Heart left ventricle (tissue), 16 donors: ENCODE results near the gene SETD3. TPM values are rescaled to one million over a fixed set of nuclear protein-coding genes. Genes with fewer than 3 reads are reported as not detected.

Source experiments
- ATAC-seq, 4 donors: fragments of 200-7000 bp; cut with Tn5 transposase; one replicate each; pipeline ENCODE4 v1.9.1; 2020 to 2022; ENCODE audit warnings: moderate library complexity in 4 of 4, mild to moderate bottlenecking in 3 of 4, moderate number of reproducible peaks in 1 of 4
- DNase-seq, 5 donors: peaks; one replicate each; pipeline ENCODE4 v3.0.0-alpha.2; 2020
- H3K27ac ChIP-seq, 12 donors: fragments of 200-600 bp; sonication (generic) in 4 of 12; one replicate each; pipeline versions ENCODE4 v1.5.0 to v1.8.0; 2016 to 2022; ENCODE audit warnings: mild to moderate bottlenecking in 2 of 12
- H3K27me3 ChIP-seq, 9 donors: fragments of 200-600 bp; sonication (generic) in 2 of 9; one replicate each; pipeline versions ENCODE4 v1.5.1 to v1.8.0; 2016 to 2022; ENCODE audit warnings: mild to moderate bottlenecking in 3 of 9
- H3K36me3 ChIP-seq, 9 donors: fragments of 200-600 bp; sonication (generic) in 2 of 9; one replicate each; pipeline versions ENCODE4 v1.5.0 to v1.8.0; 2018 to 2022; ENCODE audit warnings: mild to moderate bottlenecking in 2 of 9
- H3K4me1 ChIP-seq, 12 donors: fragments of 200-600 bp; sonication (generic) in 4 of 12; one replicate each; pipeline versions ENCODE4 v1.5.0 to v1.8.0; 2016 to 2022; ENCODE audit warnings: mild to moderate bottlenecking in 3 of 12
- H3K4me3 ChIP-seq, 12 donors: fragments of 200-600 bp; sonication (generic) in 4 of 12; one replicate each; pipeline versions ENCODE4 v1.5.0 to v1.8.0; 2017 to 2022; ENCODE audit warnings: mild to moderate bottlenecking in 9 of 12, moderate library complexity in 4 of 12
- H3K9me3 ChIP-seq, 12 donors: fragments of 200-600 bp; sonication (generic) in 4 of 12; one replicate each; pipeline versions ENCODE4 v1.5.0 to v1.8.0; 2016 to 2022; ENCODE audit warnings: mild to moderate bottlenecking in 1 of 12
- CTCF ChIP-seq, 12 donors: fragments of 200-600 bp; sonication (generic) in 4 of 12; IDR thresholded peaks; one replicate each; pipeline versions ENCODE4 v1.5.0 to v1.8.0; 2018 to 2022; ENCODE audit warnings: antibody characterized with exemption in 12 of 12, mild to moderate bottlenecking in 5 of 12
- POLR2A ChIP-seq, 2 donors: fragments of 450-650 bp; IDR thresholded peaks; one replicate each; pipeline ENCODE4 v1.6.1; 2017; ENCODE audit warnings: antibody characterized with exemption in 2 of 2, mild to moderate bottlenecking in 2 of 2, moderate library complexity in 2 of 2
- WGBS, 4 donors: extraction: QIAGEN DNeasy Blood & Tissue Kit in 2 of 4; methylation state at CpG; one replicate each; pipeline versions ENCODE4 v1.1.5 to v1.1.7; 2013 to 2018; 5-methylcytosine and 5-hydroxymethylcytosine counted together
- intact Hi-C, 10 donors: fragments of 100-400 bp; cut with DNase I; formaldehyde crosslinking; loops; one replicate each; pipeline versions ENCODE4 v1.11.1 to v1.14.2; 2022
- polyA plus RNA-seq, 2 donors: library from polyadenylated mRNA; stranded (reverse); fragments of 200-250 nt; gene quantifications; one replicate each; pipeline ENCODE4 v1.2.3, GENCODE V29; 2013
- total RNA-seq, 9 donors: library from RNA; depleted of rRNA in 2 of 9; stranded (reverse); fragments of >200 nt in 2 of 9; fragmentation: NEBNext Ultra II Directional in 3 of 9; extraction: Animal tissue kit (Norgen Biotek cat#: 25700) in 3 of 9; gene quantifications; one replicate each; pipeline versions ENCODE4 v1.1.0 to v1.2.4, GENCODE V29; 2016 to 2023
- donor health status: ischemic (EF 13 %, LVEDD 7.1; RV severe dilation, severe dysfunction).
- donor health status: healthy with polysubstance abuse.
- donor health status: DM: no; HTN: yes; CAD: no.
- donor health status: DM: no; HTN: no; CAD: no.
- donor health status: ischemic (EF 25% LVEDD 6.9; RV normal size, moderate dysfunction).
- donor health status: ischemic (EF 25% LVEDD 5.7; RV mildly dilated, moderate dysfunction).
- donor health status: healthy.
- donor health status: DM: yes; HTN: yes; CAD: no.
- donor health status: ischemic (EF 35%, LVEDD 5.7; RV mildly dilated, moderate dysfunction).
- donor health status: nonischemic (EF 11% LVEDD 7.7; RV severe dilation, severe dysfunction).
- donor health status: DM: yes; HTN: yes; CAD: no.
- donor health status: PGD.
- donor health status: ischemic (EF 29% LVEDD 5.4; RV normal size, mild dysfunction).
- donor health status: nonischemic (EF 23%, LVEDD 6.1; RV moderate dilation, normal function).

The SETD3 gene
- total and polyA plus RNA-seq, 11 donors, result 49.7 to 130 (median 92.6) TPM

DNA sequence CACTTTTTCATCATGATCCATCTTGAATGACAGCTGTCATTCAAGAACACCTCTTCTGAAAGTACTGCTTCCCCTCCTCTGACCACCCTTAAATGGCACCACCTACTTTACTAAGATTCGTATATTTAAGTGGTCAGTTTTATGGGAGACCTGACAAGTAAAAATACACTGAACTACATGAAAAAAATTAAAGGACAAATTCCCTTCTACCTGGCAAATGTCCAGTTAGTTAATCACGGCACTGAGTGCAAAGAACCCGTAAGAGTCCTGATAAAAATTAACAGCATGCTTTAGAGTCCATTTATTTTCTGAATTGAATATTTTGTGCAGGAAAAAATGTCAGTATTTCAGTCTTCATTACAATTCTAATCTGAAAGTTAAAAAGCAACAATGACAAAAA lies 48.7 kb downstream of the SETD3 start:
- H3K4me3 ChIP-seq, result no peak overlapping the region
- WGBS, 4 donors, result 41 to 52% (median 46%) methylated on average over 3 of the region's 3 CpGs
- H3K9me3 ChIP-seq, result peaks cover 0 to 11% (median 0%) of the 10 kb centered on the region in 12 donors
- DNase-seq (no peak), ATAC-seq (no peak)
- H3K27me3 ChIP-seq, result no peaks in the 10 kb centered on the region
- peaks cover 0 to 23% (median 14%) of the 10 kb centered on the region in 12 donors for H3K4me1 ChIP-seq
- no peak overlapping the region for H3K27ac ChIP-seq
- TF ChIP-seq CTCF (IDR thresholded peaks at IDR 0.05) (no peak), POLR2A (IDR thresholded peaks at IDR 0.05) (no peak)
- peaks cover 0 to 73% (median 53%) of the 10 kb centered on the region in 9 donors for H3K36me3 ChIP-seq
- intact Hi-C loops, result no loop called here

DNA sequence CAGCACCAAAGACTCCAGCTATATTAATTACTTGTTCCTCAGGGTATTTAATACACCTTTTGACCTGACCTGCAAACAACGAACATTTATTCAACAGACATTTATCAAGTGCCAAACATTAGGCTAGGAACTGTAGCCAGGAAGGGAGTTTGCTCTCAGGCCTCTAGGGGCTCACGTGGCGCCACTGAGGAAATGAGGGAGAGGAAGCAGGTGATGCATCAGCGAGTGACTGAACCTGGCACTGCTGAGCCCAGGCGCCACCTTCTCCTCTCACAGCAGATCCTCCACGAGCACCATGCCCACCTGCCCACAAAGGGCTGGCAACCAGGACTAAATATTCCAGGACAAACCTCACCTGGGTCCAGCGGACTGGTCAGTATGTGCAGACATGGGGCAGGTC lies 50.2 kb downstream of the SETD3 start:
- no peak overlapping the region for H3K4me3 ChIP-seq
- no peaks in the 10 kb centered on the region for H3K27me3 ChIP-seq
- peaks cover 0 to 67% (median 45%) of the 10 kb centered on the region in 9 donors for H3K36me3 ChIP-seq
- peaks cover 0 to 11% (median 0%) of the 10 kb centered on the region in 12 donors for H3K9me3 ChIP-seq
- ATAC-seq, result peak; percentile 32 to 70 (median 56)
- no peak for TF ChIP-seq POLR2A (IDR thresholded peaks at IDR 0.05)
- peak in 9 of 12 donors; percentile 12 to 48 (median 34) for TF ChIP-seq CTCF (IDR thresholded peaks at IDR 0.05)
- intact Hi-C loops, result no loop called here
- peak in 1 of 5 donors; percentile 26 for DNase-seq
- 58 to 65% (median 61%) methylated on average over 7 of the region's 7 CpGs for WGBS, 4 donors
- H3K4me1 ChIP-seq, result peaks cover 0 to 21% (median 9%) of the 10 kb centered on the region in 12 donors
- no peak overlapping the region for H3K27ac ChIP-seq

- H3K36me3 ChIP-seq, result peaks cover 0 to 68% (median 38%) of the 10 kb centered on the region in 9 donors
- WGBS, 4 donors, result 77 to 80% (median 78%) methylated on average over 11 of the region's 11 CpGs
- H3K27ac ChIP-seq, result no peak overlapping the region
- H3K4me3 ChIP-seq, result no peak overlapping the region
- intact Hi-C loops, result no loop called here
- peaks cover 0 to 11% (median 0%) of the 10 kb centered on the region in 12 donors for H3K9me3 ChIP-seq
- no peaks in the 10 kb centered on the region for H3K27me3 ChIP-seq
- DNase-seq (no peak), ATAC-seq (no peak)
- TF ChIP-seq CTCF (IDR thresholded peaks at IDR 0.05), result no peak
- TF ChIP-seq POLR2A (IDR thresholded peaks at IDR 0.05), result no peak
- H3K4me1 ChIP-seq, result peaks cover 0 to 38% (median 19%) of the 10 kb centered on the region in 12 donors
Measured at GRCh38 chr14:99427632-99428300, 52.9 kb downstream of the SETD3 start.

DNA sequence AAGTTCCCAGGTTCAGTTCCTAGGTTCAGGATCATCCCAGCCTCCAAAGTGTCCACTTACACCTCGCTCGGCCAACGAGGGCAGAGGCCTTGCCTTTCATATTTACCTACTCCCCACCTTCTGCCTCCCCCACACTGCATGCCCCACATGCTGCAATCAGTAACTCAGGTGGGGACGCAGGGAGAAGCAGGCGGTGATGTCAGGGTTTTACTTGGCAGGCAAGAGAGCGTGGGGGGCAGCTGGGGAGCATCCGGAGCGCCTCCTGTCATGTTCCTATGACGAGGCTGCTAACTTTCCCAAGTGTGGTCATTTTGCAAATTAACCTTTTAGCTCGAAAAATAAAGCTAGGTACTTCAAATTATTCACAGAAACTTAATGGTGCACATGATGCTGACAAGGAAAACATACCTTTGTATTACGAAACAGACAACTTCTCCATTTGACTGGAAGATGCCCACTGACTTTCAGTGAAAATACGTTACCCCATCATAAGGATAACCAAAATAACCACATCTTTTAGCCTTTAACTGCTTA lies 53.8 kb downstream of the SETD3 start:
- TF ChIP-seq POLR2A (IDR thresholded peaks at IDR 0.05) (no peak), CTCF (IDR thresholded peaks at IDR 0.05) (no peak)
- Histone ChIP-seq H3K4me3 (no peak overlapping the region), H3K27me3 (no peaks in the 10 kb centered on the region), H3K36me3 (peaks cover 0 to 64% (median 33%) of the 10 kb centered on the region in 9 donors), H3K27ac (no peak overlapping the region), H3K4me1 (peaks cover 0 to 32% (median 17%) of the 10 kb centered on the region in 12 donors), H3K9me3 (peaks cover 0 to 11% (median 0%) of the 10 kb centered on the region in 12 donors)
- DNase-seq, result no peak
- no peak for ATAC-seq
- intact Hi-C loops, result no loop called here
- WGBS, 4 donors, result 88 to 91% (median 90%) methylated on average over 12 of the region's 12 CpGs
